Fibroblast of the aortic adventitia (primary cell): ENCODE data around the gene MPC2. TPM values are rescaled to one million over a fixed set of nuclear protein-coding genes. Genes with fewer than 3 reads are reported as not detected.

Source experiments
- DNase-seq: peaks from one replicate; pipeline ENCODE4 v3.0.0-alpha.2; 2010; ENCODE audit warnings: low read depth
- H3K4me3 ChIP-seq: 2 replicates; pipeline ENCODE4 v1.5.1; 2011; ENCODE audit warnings: low read depth, mild to moderate bottlenecking, control low read depth, low read length, moderate library complexity
- total RNA-seq: library from RNA; depleted of rRNA; stranded (reverse); fragments of >200 nt; gene quantifications from 2 replicates; pipeline ENCODE4 v1.2.3, GENCODE V29; 2012; ENCODE audit warnings: low replicate concordance
- TF ChIP-seq, protein P1 (sequence below): IDR thresholded peaks from 2 replicates; pipeline ENCODE4 v1.5.1; 2011; ENCODE audit warnings: mild to moderate bottlenecking, low read length, control low read depth, inconsistent platforms; ENCODE audit not compliant: insufficient read depth

Gene MPC2
- total RNA-seq, 1 donor, result 49.3 TPM

DNA sequence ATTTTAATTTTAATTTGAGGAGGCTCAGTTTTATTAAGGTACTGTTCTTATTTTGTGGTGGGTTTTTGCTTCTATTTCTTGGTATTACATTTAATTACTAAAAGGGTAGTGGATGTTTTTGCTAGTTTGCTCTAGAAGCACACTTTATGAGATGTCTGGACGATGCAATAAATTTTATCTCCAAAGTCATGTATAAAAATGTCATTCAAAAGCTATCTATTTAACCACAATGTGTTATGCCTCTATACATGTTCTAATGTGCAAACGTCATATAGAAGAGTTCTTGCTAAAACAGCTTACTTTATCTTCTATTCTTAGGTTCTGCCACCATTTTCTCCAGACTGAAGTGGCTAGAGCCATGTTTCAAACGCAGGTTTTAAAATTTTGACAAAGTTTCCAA, 12.9 kb upstream of the MPC2 start:
- TF ChIP-seq, protein P1, sequence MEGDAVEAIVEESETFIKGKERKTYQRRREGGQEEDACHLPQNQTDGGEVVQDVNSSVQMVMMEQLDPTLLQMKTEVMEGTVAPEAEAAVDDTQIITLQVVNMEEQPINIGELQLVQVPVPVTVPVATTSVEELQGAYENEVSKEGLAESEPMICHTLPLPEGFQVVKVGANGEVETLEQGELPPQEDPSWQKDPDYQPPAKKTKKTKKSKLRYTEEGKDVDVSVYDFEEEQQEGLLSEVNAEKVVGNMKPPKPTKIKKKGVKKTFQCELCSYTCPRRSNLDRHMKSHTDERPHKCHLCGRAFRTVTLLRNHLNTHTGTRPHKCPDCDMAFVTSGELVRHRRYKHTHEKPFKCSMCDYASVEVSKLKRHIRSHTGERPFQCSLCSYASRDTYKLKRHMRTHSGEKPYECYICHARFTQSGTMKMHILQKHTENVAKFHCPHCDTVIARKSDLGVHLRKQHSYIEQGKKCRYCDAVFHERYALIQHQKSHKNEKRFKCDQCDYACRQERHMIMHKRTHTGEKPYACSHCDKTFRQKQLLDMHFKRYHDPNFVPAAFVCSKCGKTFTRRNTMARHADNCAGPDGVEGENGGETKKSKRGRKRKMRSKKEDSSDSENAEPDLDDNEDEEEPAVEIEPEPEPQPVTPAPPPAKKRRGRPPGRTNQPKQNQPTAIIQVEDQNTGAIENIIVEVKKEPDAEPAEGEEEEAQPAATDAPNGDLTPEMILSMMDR, result no peak
- no peak for DNase-seq
- H3K4me3 ChIP-seq, result no peak overlapping the region

DNA sequence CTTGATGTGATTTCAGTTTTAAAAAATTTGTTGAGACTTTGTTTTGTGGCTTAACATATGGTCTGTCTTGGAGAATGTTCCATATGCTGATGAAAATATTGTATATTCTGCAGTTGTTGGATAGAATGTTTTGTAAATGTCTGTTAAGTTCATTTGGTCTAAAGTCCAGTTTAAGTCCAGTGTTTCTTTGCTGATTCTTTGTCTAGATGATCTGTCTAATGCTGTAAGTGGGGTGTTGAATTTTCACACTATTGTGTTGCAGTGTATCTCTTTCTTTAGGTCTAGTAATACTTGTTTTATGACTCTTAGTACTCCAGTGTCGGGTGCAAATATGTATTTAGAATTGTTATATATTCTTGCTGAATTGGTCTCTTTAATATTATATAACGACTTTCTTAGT, 10.9 kb upstream of the MPC2 start:
- DNase-seq, result no peak
- no peak overlapping the region for H3K4me3 ChIP-seq
- TF ChIP-seq, protein P1, result no peak

DNA sequence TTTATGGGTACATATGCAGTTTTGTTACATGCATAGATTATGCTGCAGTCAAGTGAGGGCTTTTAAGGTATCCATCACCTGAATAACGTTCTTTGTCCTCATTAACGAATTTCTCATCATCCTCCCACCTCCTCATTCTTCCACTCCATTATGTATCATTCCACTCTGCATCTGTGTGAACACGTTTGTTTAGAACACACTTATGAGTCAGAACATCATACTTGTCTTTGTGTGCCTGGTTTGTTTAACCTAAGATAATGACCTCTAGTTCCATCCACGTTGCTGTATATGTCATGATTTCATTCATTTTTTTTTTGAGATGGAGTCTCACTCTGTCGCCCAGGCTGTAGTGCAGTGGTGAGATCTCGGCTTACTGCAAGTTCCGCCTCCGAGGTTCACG, 6.7 kb upstream of the MPC2 start:
- TF ChIP-seq, protein P1, result no peak
- no peak overlapping the region for H3K4me3 ChIP-seq
- DNase-seq, result no peak

DNA sequence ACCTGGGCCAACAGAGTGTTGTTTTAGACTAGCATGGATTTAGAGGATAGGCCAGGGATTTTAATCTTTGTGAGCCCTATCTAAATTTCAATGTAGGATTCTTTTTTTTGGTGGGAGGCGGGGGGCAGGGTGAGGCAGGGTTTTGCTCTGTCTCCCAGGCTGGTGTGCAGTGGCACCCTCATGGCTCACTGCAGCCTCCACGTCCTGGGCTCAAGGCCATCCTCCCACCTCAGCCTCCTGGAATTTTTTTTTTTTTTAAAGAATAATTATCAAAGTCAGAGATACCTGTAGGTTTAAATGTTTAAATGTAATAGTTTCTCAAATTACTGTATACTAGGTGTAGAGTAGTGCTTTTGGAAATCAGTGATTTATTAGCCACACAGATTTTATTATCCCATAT, 3.4 kb upstream of the MPC2 start:
- no peak overlapping the region for H3K4me3 ChIP-seq
- TF ChIP-seq, protein P1, result no peak
- no peak for DNase-seq

DNA sequence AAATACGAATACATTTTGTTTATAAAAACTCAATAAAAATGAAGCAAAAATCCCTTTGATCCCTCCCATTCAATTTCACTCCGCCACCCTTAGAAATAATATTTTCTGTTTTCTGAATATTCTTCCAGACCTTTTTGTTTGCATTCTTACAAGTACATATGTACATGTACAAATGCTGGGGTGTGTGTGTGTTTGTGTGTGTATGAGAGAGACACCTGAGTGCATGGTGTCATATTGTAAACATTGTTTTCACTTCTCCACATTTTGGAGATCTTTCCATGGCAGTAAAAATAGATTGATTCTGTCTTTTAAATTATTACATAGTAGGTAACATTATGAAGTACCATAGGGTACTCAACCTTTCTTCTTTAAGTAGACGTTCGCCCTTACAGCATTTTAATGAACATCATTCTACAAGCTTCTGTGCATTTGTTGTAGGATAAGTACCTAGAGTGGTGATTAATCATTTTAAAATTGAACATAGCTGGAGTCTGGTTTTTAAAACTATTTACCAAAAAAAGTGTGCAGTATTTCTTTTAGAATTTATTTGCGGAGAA, 1.3 kb upstream of the MPC2 start:
- DNase-seq, result no peak
- TF ChIP-seq, protein P1, result no peak
- H3K4me3 ChIP-seq, result peak overlapping the region; percentile 88

DNA sequence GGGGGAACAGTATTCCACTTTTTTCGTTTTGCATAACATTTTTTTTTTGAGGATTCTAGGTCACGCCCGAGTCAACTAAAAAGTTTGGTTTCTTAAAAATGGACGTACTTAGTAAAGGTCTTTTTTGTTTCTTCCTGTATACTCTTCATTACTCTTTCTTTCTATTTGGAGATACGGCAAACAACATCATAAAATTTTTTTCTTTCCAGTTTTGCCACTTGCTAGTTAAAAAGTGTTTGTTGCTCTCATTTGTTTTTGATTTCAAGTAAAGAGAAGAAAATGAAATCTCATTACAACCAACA, 788 bp upstream of the MPC2 start:
- DNase-seq, result no peak
- TF ChIP-seq, protein P1, result no peak
- peak overlapping the region; percentile 88 for H3K4me3 ChIP-seq
